Fibroblast of villous mesenchyme (primary cell): ENCODE results near the gene LAMTOR5. TPM values are rescaled to one million over a fixed set of nuclear protein-coding genes. Genes with fewer than 3 reads are reported as not detected.

ENCODE experiments used
- DNase-seq: peaks from one replicate; pipeline ENCODE4 v3.0.0-alpha.2; 2010; ENCODE audit warnings: low read depth
- H3K4me3 ChIP-seq: 2 replicates; pipeline ENCODE4 v1.5.1; 2011; ENCODE audit warnings: low read depth, mild to moderate bottlenecking, low read length
- CTCF ChIP-seq: IDR thresholded peaks from 2 replicates; pipeline ENCODE4 v1.5.1; 2012; ENCODE audit warnings: low read depth, mild to moderate bottlenecking, low read length; ENCODE audit not compliant: insufficient read depth
- total RNA-seq: library from RNA; depleted of rRNA; stranded (reverse); fragments of >200 nt; gene quantifications from 2 replicates; pipeline ENCODE4 v1.2.3, GENCODE V29; 2012

LAMTOR5 gene
- 57.3 and 64.3 TPM in 2 replicates for total RNA-seq

DNA sequence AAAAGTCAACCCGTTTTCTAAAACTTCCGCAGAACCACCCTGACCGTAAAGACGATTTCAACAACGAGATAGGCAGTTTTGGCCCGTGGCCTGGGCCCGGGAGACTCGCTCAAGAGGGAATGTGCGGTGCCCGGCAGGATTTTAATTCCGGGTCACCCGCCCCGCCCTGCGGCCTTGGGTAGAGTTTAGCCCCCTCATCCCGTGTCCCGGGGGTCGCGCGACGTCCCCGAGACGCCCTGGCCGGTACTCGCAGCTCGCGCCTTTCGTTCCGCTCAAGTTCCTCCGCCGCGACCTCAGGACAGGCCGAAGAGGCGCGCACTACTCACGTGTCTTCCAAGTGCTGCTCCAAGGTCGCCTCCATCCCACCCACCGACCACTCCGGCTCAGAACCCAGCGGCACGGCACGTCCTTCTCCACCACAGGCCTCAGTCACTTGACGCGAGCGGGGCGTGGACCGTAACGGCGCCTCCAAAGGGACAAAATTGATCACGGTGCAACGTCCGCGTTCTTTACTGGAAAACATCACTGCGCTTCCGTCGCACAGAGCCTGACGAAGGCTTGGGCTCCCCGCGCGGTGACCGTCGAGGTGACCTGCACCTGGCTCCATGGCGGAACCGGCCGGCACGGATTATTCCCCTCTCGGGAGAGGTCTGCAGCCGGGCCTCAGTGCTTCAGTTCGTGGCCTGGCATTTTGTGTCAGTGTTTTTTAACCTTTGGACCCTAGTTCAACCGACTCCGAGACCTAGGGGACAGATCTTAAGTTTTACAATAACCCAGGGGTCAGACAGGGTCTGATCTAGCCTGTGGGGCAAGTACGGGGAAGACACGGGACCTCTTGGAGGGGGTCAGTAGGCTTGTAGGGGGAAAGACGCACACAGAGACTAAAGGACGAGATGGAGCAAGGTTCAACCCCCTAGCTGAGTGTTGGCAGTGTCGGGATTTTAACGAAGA, at the start of gene LAMTOR5:
Gene LAMTOR5 (minus strand): TSS at position 435 of the 951 bp plus-strand sequence. CDS start 74 bp downstream, at position 361.
- peak; percentile 94 for DNase-seq
- TF ChIP-seq CTCF: no peak
- peak within 1 kb of the TSS; percentile 73 for H3K4me3 ChIP-seq

DNA sequence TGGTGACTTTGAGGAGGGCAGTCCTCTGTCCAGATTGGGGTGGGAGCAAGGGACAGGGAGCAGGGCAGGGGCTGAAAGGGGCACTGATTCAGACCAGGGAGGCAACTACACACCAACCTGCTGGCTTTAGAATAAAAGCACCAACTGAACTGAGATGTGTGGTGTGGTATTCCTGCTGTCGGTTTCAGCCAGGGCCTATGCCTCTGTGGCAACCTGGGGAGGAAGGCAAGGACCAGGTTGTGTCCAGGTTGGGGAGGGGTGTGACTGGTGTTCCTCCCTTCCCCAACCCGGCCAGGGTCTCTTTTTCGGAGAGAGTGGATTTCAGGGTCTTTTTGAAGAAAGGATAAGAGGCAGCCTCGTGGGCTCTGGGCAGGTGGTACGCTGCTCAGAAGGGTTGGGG, 49.7 kb upstream of the LAMTOR5 start:
- TF ChIP-seq CTCF: no peak
- DNase-seq: no peak
- no peak overlapping the region for H3K4me3 ChIP-seq

GRCh38 chr1:110455151-110455550, 47.7 kb upstream of the LAMTOR5 start:
- TF ChIP-seq CTCF: peak; percentile 30

DNA sequence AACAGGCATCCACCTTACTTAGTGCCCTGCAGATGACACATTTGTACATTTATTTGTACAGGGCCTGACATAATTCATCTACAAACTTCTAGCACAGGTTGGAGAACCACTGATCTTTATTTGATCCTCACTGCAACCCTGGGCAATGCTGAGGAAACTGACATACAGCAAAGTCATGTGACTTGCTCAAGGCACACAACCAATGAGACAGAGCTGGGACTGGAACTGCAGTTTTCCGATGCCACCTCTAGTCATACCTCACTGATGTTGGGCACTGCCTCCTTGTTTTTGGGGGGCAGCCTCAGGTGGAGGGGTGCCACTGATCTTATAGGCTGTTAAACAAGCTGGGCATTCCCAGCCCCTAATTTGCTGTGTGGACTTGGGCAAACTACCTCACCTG, 46.8 kb upstream of the LAMTOR5 start:
- DNase-seq: no peak

More at GRCh38 chr1:110455151-110455550, 47.7 kb upstream of the LAMTOR5 start:
- no peak for DNase-seq
- H3K4me3 ChIP-seq: no peak overlapping the region

GRCh38 chr1:110453829-110454228, 46.3 kb upstream of the LAMTOR5 start:
- no peak overlapping the region for H3K4me3 ChIP-seq
- DNase-seq: no peak
- no peak for TF ChIP-seq CTCF

More for the DNA sequence above, 46.8 kb upstream of the LAMTOR5 start:
- no peak overlapping the region for H3K4me3 ChIP-seq
- TF ChIP-seq CTCF: no peak

DNA sequence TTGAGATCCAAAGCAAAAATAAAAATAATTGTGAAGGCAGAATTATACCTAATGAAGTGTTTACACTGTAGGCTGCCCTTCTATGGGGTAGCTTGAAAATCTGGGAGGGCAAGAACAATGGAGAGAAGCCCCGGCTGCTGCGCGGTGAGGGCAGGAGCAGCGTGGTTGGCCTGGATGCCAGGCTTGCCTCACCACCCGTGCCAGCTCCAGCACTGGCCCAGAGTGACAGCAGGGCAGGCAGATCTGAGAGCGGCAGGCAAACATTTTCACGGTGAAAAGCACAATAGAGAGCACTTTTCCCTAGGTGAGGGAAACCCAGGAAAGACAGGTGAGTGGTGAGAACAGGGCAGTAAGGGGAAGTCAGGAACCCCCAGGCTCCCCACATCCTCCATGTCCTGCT, 44.8 kb upstream of the LAMTOR5 start:
- DNase-seq: no peak
- TF ChIP-seq CTCF: no peak

DNA sequence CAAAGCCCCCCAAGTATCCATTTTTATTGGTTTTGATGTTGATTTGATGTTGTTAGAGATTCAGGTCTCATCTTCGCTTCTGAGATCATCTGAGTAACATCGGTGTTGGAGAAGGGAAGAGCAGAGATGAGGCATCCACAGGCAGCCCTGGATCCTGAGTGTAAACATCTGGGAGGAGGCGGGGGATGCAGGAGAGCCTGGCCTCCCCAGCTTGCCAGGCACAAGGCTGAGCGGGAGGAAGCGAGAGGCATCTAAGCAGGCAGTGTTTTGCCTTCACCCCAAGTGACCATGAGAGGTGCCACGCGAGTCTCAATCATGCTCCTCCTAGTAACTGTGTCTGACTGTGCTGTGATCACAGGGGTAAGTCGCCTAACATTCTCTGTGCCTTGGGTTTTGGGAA, 43.4 kb upstream of the LAMTOR5 start, which contains the start of gene PROK1:
Gene PROK1 (plus strand): TSS at position 221 of the 400 bp plus-strand sequence. CDS start 68 bp downstream, at position 289.
- no peak for DNase-seq
- H3K4me3 ChIP-seq: no peak within 1 kb of the TSS
- TF ChIP-seq CTCF: no peak

More for the DNA sequence above, 44.8 kb upstream of the LAMTOR5 start:
- no peak overlapping the region for H3K4me3 ChIP-seq
